Neural cell (in vitro differentiated cells): ENCODE data around the gene CFDP1. TPM values are rescaled to one million over a fixed set of nuclear protein-coding genes. Genes with fewer than 3 reads are reported as not detected.

Experiments used
- H2AFZ ChIP-seq: fragments of 200-600, 300-800 bp; sonication (generic), shearing (Covaris generic); 2 replicates; pipeline ENCODE4 v1.6.0; 2014; ENCODE audit warnings: low read depth, mild to moderate bottlenecking, antibody characterized with exemption, low read length, moderate library complexity
- H3F3A ChIP-seq: fragments of 200-600 bp; shearing (Covaris generic); 2 replicates; pipeline ENCODE4 v1.6.1; 2016; ENCODE audit warnings: mild to moderate bottlenecking, moderate library complexity, mixed read lengths, antibody characterized with exemption, low read length; ENCODE audit not compliant: insufficient read depth, poor library complexity, severe bottlenecking
- H3K27ac ChIP-seq: fragments of 200-600, 300-800 bp; sonication (generic), shearing (Covaris generic); 2 replicates; pipeline ENCODE4 v1.5.1; 2014; ENCODE audit warnings: mild to moderate bottlenecking, low read length, moderate library complexity
- H3K27me3 ChIP-seq: fragments of 300-800, 200-600 bp; sonication (generic), shearing (Covaris generic); 2 replicates; pipeline ENCODE4 v1.6.0; 2014; ENCODE audit warnings: mild to moderate bottlenecking, low read depth, low read length, moderate library complexity; ENCODE audit not compliant: insufficient read depth
- H3K36me3 ChIP-seq: fragments of 300-800, 200-600 bp; sonication (generic), shearing (Covaris generic); 2 replicates; pipeline ENCODE4 v1.5.1; 2014; ENCODE audit warnings: mild to moderate bottlenecking, antibody characterized with exemption, low read length, moderate library complexity; ENCODE audit not compliant: insufficient read depth
- H3K4me2 ChIP-seq: fragments of 300-800, 200-600 bp; sonication (generic), shearing (Covaris generic); 2 replicates; pipeline ENCODE4 v1.6.0; 2014; ENCODE audit warnings: mild to moderate bottlenecking, low read length
- H3K4me3 ChIP-seq: fragments of 300-800, 200-600 bp; sonication (generic), shearing (Covaris generic); 2 replicates; pipeline ENCODE4 v1.5.1; 2014; ENCODE audit warnings: mild to moderate bottlenecking, low read length, moderate library complexity
- H3K79me2 ChIP-seq: fragments of 200-600 bp; shearing (Covaris generic); replicated peaks from 2 replicates; pipeline ENCODE4 v1.6.0; 2014; ENCODE audit warnings: mild to moderate bottlenecking, low read length, moderate library complexity; ENCODE audit not compliant: insufficient read depth
- H3K9ac ChIP-seq: fragments of 300-800, 200-600 bp; sonication (generic), shearing (Covaris generic); 2 replicates; pipeline ENCODE4 v1.6.1; 2016; ENCODE audit warnings: mild to moderate bottlenecking, low read length, mixed read lengths
- H3K9me2 ChIP-seq: fragments of 200-600 bp; shearing (Covaris generic); 2 replicates; pipeline ENCODE4 v1.6.1; 2016; ENCODE audit warnings: mild to moderate bottlenecking, low read length, mixed read lengths; ENCODE audit not compliant: insufficient read depth
- H3K9me3 ChIP-seq: fragments of 200-600, 300-800 bp; sonication (generic), shearing (Covaris generic); 2 replicates; pipeline ENCODE4 v1.6.1; 2016; ENCODE audit warnings: mild to moderate bottlenecking, mixed run types, low read length, moderate library complexity, mixed read lengths
- H4K20me1 ChIP-seq: fragments of 200-600 bp; shearing (Covaris generic); 2 replicates; pipeline ENCODE4 v1.6.1; 2016; ENCODE audit warnings: mild to moderate bottlenecking, mixed run types; ENCODE audit not compliant: insufficient read depth
- EP300 ChIP-seq: fragments of 450-650 bp; conservative IDR thresholded peaks from 2 replicates; pipeline ENCODE4 v1.6.1; 2014; ENCODE audit warnings: antibody characterized with exemption, mild to moderate bottlenecking, moderate library complexity; ENCODE audit not compliant: poor library complexity, severe bottlenecking
- EZH2 ChIP-seq: fragments of 200-600, 300-800 bp; shearing (Covaris generic), sonication (generic); IDR thresholded peaks from 2 replicates; pipeline ENCODE4 v1.6.1; 2014; ENCODE audit warnings: antibody characterized with exemption, low read length, borderline replicate concordance, mild to moderate bottlenecking; ENCODE audit not compliant: insufficient read depth, poor library complexity, severe bottlenecking
- MXI1 ChIP-seq: fragments of 450-650 bp; conservative IDR thresholded peaks from 2 replicates; pipeline ENCODE4 v1.6.1; 2014; ENCODE audit warnings: antibody characterized with exemption, mild to moderate bottlenecking; ENCODE audit not compliant: poor library complexity, severe bottlenecking
- POLR2AphosphoS5 ChIP-seq: IDR thresholded peaks from 2 replicates; pipeline ENCODE4 v1.6.1; 2012
- RAD21 ChIP-seq: fragments of 450-650 bp; conservative IDR thresholded peaks from 2 replicates; pipeline ENCODE4 v1.6.1; 2014; ENCODE audit warnings: antibody characterized with exemption, mild to moderate bottlenecking, moderate library complexity
- SMC3 ChIP-seq: fragments of 450-650 bp; conservative IDR thresholded peaks from 2 replicates; pipeline ENCODE4 v1.6.1; 2014; ENCODE audit warnings: antibody characterized with exemption, mild to moderate bottlenecking, moderate library complexity; ENCODE audit not compliant: poor library complexity
- TAF1 ChIP-seq: IDR thresholded peaks from 2 replicates; pipeline ENCODE4 v1.6.1; 2012; ENCODE audit warnings: low read depth
- polyA plus RNA-seq: library from polyadenylated mRNA; depleted of rRNA; stranded (reverse); fragments of >200 nt; gene quantifications from 2 replicates; pipeline ENCODE4 v1.2.3, GENCODE V29; 2014
- TF ChIP-seq, protein P1 (sequence below): IDR thresholded peaks from 2 replicates; pipeline ENCODE4 v1.6.1; 2012; ENCODE audit warnings: borderline replicate concordance
- TF ChIP-seq, protein P2 (sequence below): fragments of 450-650 bp; IDR thresholded peaks from 2 replicates; pipeline ENCODE4 v1.5.1; 2014; ENCODE audit warnings: antibody characterized with exemption, mild to moderate bottlenecking, moderate library complexity; ENCODE audit not compliant: poor library complexity, severe bottlenecking

CFDP1 gene
- polyA plus RNA-seq, 1 donor from 2014 or later, result 201 TPM

DNA sequence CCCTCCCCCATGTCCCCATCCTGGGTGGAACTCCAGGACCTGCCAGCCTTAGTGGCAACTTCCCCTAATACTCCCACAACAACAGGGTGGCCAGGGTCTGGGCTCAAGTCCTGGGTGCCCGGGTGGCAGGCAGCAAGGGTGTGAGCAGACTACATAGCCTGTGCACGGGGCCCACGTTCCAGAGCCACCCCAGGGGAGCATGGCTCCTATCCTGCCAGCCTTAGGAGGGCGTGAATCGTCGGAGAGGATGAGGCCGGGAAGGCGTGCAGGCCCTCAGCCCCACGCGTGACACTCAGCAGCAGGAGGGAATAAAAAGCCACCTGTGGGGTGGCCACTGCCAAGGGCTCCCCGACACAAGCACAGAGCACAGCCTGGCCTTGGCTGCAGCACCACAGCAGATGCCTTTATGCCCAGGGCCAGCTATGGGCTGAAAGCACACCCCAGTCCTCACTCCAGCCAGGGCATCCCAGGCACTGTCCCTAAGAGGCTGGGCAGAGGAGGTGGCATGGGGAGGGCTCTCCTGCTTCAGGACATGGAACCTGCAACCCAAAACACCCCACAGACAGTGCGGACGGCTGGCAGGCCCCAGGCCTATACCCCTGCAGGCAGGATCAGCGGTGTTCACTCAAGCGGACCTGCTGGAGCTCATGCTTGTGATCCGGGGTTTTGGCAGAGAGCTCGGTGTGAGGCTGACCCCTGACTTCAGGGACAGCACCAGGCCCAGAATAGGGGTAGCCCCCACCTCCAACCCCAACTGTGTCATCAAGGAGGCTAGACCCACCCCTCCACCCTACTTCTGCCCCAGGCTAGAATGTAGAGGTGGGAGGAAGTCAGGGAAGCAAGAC lies 184.5 kb downstream of the CFDP1 start:
- no peak overlapping the region for H3K4me2 ChIP-seq
- peaks cover 10% of the 10 kb centered on the region for H4K20me1 ChIP-seq

DNA sequence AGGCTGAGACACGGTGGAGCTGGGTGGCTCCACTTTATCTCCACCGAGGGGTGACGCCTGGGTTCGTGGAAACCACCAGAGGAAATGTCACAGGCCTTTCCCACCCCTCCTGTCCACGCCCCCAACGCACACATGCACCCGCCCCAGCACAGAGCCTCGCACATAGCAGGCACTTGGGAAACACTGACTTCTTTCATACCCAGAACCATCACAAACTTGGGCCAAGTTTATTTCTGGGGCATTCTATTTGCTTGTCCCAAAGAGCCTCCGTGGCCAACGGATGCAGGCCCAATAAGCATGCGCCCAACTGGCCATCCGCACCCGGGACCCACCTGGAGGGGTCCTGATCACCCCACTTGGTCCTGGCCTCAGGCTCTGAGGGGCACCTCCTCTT lies 185.2 kb downstream of the CFDP1 start:
- peaks cover 10% of the 10 kb centered on the region for H4K20me1 ChIP-seq
- H3K27me3 ChIP-seq, result no peaks in the 10 kb centered on the region
- no peak overlapping the region for H3K27ac ChIP-seq
- no peak overlapping the region for H3K4me3 ChIP-seq
- H3K4me2 ChIP-seq, result no peak overlapping the region
- H2AFZ ChIP-seq, result no peak overlapping the region
- no peaks in the 10 kb centered on the region for H3K9me3 ChIP-seq
- no peaks in the 10 kb centered on the region for H3F3A ChIP-seq
- no peak overlapping the region for H3K9ac ChIP-seq
- H3K79me2 ChIP-seq, result peaks cover 32% of the 10 kb centered on the region
- no peak for TF ChIP-seq EP300
- TF ChIP-seq, protein P1, sequence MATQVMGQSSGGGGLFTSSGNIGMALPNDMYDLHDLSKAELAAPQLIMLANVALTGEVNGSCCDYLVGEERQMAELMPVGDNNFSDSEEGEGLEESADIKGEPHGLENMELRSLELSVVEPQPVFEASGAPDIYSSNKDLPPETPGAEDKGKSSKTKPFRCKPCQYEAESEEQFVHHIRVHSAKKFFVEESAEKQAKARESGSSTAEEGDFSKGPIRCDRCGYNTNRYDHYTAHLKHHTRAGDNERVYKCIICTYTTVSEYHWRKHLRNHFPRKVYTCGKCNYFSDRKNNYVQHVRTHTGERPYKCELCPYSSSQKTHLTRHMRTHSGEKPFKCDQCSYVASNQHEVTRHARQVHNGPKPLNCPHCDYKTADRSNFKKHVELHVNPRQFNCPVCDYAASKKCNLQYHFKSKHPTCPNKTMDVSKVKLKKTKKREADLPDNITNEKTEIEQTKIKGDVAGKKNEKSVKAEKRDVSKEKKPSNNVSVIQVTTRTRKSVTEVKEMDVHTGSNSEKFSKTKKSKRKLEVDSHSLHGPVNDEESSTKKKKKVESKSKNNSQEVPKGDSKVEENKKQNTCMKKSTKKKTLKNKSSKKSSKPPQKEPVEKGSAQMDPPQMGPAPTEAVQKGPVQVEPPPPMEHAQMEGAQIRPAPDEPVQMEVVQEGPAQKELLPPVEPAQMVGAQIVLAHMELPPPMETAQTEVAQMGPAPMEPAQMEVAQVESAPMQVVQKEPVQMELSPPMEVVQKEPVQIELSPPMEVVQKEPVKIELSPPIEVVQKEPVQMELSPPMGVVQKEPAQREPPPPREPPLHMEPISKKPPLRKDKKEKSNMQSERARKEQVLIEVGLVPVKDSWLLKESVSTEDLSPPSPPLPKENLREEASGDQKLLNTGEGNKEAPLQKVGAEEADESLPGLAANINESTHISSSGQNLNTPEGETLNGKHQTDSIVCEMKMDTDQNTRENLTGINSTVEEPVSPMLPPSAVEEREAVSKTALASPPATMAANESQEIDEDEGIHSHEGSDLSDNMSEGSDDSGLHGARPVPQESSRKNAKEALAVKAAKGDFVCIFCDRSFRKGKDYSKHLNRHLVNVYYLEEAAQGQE, result no peak
- no peak for TF ChIP-seq EZH2
- TF ChIP-seq RAD21, result no peak
- TF ChIP-seq POLR2AphosphoS5, result no peak
- no peak for TF ChIP-seq MXI1
- no peak for TF ChIP-seq SMC3
- TF ChIP-seq, protein P2, sequence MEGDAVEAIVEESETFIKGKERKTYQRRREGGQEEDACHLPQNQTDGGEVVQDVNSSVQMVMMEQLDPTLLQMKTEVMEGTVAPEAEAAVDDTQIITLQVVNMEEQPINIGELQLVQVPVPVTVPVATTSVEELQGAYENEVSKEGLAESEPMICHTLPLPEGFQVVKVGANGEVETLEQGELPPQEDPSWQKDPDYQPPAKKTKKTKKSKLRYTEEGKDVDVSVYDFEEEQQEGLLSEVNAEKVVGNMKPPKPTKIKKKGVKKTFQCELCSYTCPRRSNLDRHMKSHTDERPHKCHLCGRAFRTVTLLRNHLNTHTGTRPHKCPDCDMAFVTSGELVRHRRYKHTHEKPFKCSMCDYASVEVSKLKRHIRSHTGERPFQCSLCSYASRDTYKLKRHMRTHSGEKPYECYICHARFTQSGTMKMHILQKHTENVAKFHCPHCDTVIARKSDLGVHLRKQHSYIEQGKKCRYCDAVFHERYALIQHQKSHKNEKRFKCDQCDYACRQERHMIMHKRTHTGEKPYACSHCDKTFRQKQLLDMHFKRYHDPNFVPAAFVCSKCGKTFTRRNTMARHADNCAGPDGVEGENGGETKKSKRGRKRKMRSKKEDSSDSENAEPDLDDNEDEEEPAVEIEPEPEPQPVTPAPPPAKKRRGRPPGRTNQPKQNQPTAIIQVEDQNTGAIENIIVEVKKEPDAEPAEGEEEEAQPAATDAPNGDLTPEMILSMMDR, result no peak
- no peak for TF ChIP-seq TAF1
- no peaks in the 10 kb centered on the region for H3K9me2 ChIP-seq
- H3K36me3 ChIP-seq, result no peaks in the 10 kb centered on the region

More for the DNA sequence above, 184.5 kb downstream of the CFDP1 start:
- Histone ChIP-seq H3K9me2 (no peaks in the 10 kb centered on the region), H3K36me3 (no peaks in the 10 kb centered on the region), H3K27ac (no peak overlapping the region), H3K79me2 (peaks cover 32% of the 10 kb centered on the region), H3F3A (no peaks in the 10 kb centered on the region), H3K27me3 (no peaks in the 10 kb centered on the region), H3K9ac (no peak overlapping the region), H3K4me3 (no peak overlapping the region), H2AFZ (no peak overlapping the region), H3K9me3 (no peaks in the 10 kb centered on the region)
- TF ChIP-seq POLR2AphosphoS5 (no peak), TAF1 (no peak), RAD21 (no peak), MXI1 (no peak)
- TF ChIP-seq, protein P2, result no peak
